Measurements from ENCODE around the gene GPATCH8.

GRCh38 chr17:44451832-44452231 is 51.4 kb downstream of the GPATCH8 start:
- TF ChIP-seq POLR2A (IDR thresholded peaks at IDR 0.05): no peak
- TF ChIP-seq CTCF (IDR thresholded peaks at IDR 0.05): no peak
